HEK293 (cell line): ENCODE data around the gene JAML.

ENCODE experiments used
- BCL11B ChIP-seq: fragments of 450-650 bp; formaldehyde crosslinking; IDR thresholded peaks from 2 replicates; pipeline ENCODE4 v1.5.1; 2016; ENCODE audit warnings: low read depth, missing biosample characterization, missing genetic modification characterization
- EGR2 ChIP-seq: fragments of 450-650 bp; formaldehyde crosslinking; IDR thresholded peaks from 2 replicates; pipeline ENCODE4 v1.5.1; 2016; ENCODE audit warnings: low read depth, missing biosample characterization, missing genetic modification characterization
- GLIS1 ChIP-seq: fragments of 450-650 bp; formaldehyde crosslinking; IDR thresholded peaks from 2 replicates; pipeline ENCODE4 v1.5.1; 2016; ENCODE audit warnings: missing biosample characterization, missing genetic modification characterization
- GLIS2 ChIP-seq: fragments of 450-650 bp; formaldehyde crosslinking; IDR thresholded peaks from 2 replicates; pipeline ENCODE4 v1.5.1; 2016; ENCODE audit warnings: missing biosample characterization, missing genetic modification characterization
- MEIS1 ChIP-seq: sonication (generic); formaldehyde crosslinking; IDR thresholded peaks from 2 replicates; pipeline ENCODE4 v1.8.1; 2022; ENCODE audit warnings: missing genetic modification reagents, mild to moderate bottlenecking, borderline replicate concordance
- WT1 ChIP-seq: fragments of 450-650 bp; formaldehyde crosslinking; IDR thresholded peaks from 2 replicates; pipeline ENCODE4 v1.5.1; 2016; ENCODE audit warnings: missing biosample characterization, missing genetic modification characterization
- ZBTB1 ChIP-seq: fragments of 450-650 bp; formaldehyde crosslinking; IDR thresholded peaks from 2 replicates; pipeline ENCODE4 v1.5.1; 2016; ENCODE audit warnings: missing biosample characterization, missing genetic modification characterization
- ZBTB17 ChIP-seq: fragments of 450-650 bp; formaldehyde crosslinking; IDR thresholded peaks from 2 replicates; pipeline ENCODE4 v1.5.1; 2016; ENCODE audit warnings: missing biosample characterization, missing genetic modification characterization
- ZFP3 ChIP-seq: fragments of 450-650 bp; formaldehyde crosslinking; IDR thresholded peaks from 2 replicates; pipeline ENCODE4 v1.5.1; 2016; ENCODE audit warnings: low read depth, missing biosample characterization, missing genetic modification characterization
- ZNF140 ChIP-seq: fragments of 450-650 bp; formaldehyde crosslinking; IDR thresholded peaks from 2 replicates; pipeline ENCODE4 v1.5.1; 2016; ENCODE audit warnings: missing biosample characterization, missing genetic modification characterization
- ZNF155 ChIP-seq: fragments of 450-650 bp; formaldehyde crosslinking; IDR thresholded peaks from 2 replicates; pipeline ENCODE4 v1.5.1; 2016; ENCODE audit warnings: missing biosample characterization, missing genetic modification characterization
- ZNF214 ChIP-seq: fragments of 450-650 bp; formaldehyde crosslinking; IDR thresholded peaks from 2 replicates; pipeline ENCODE4 v1.5.1; 2017; ENCODE audit warnings: missing biosample characterization, mild to moderate bottlenecking, missing genetic modification characterization, borderline replicate concordance
- ZNF311 ChIP-seq: fragments of 450-650 bp; formaldehyde crosslinking; IDR thresholded peaks from 2 replicates; pipeline ENCODE4 v1.5.1; 2017; ENCODE audit warnings: missing biosample characterization, missing genetic modification characterization, borderline replicate concordance
- ZNF404 ChIP-seq: fragments of 450-650 bp; formaldehyde crosslinking; IDR thresholded peaks from 2 replicates; pipeline ENCODE4 v1.5.1; 2017; ENCODE audit warnings: missing biosample characterization, missing genetic modification characterization
- ZNF529 ChIP-seq: fragments of 450-650 bp; formaldehyde crosslinking; IDR thresholded peaks from 2 replicates; pipeline ENCODE4 v1.5.1; 2017; ENCODE audit warnings: missing genetic modification characterization, missing biosample characterization; ENCODE audit not compliant: insufficient replicate concordance
- ZNF558 ChIP-seq: fragments of 450-650 bp; formaldehyde crosslinking; IDR thresholded peaks from 2 replicates; pipeline ENCODE4 v1.5.1; 2016; ENCODE audit warnings: missing biosample characterization, missing genetic modification characterization
- ZNF560 ChIP-seq: fragments of 450-650 bp; formaldehyde crosslinking; IDR thresholded peaks from 2 replicates; pipeline ENCODE4 v1.5.1; 2017; ENCODE audit warnings: missing biosample characterization, missing genetic modification characterization, borderline replicate concordance
- ZNF654 ChIP-seq: fragments of 450-650 bp; formaldehyde crosslinking; IDR thresholded peaks from 2 replicates; pipeline ENCODE4 v1.5.1; 2016; ENCODE audit warnings: low read depth, missing biosample characterization, missing genetic modification characterization
- ZNF768 ChIP-seq: fragments of 450-650 bp; formaldehyde crosslinking; IDR thresholded peaks from 2 replicates; pipeline ENCODE4 v1.5.1; 2018; ENCODE audit warnings: missing biosample characterization, mild to moderate bottlenecking, missing genetic modification characterization
- ZSCAN30 ChIP-seq: fragments of 450-650 bp; IDR thresholded peaks from 2 replicates; pipeline ENCODE4 v1.5.1; 2018; ENCODE audit warnings: missing biosample characterization, mild to moderate bottlenecking, missing genetic modification characterization, moderate library complexity
- TF ChIP-seq, protein P1 (sequence below): fragments of 450-650 bp; formaldehyde crosslinking; IDR thresholded peaks from 2 replicates; pipeline ENCODE4 v1.5.1; 2016; ENCODE audit warnings: missing biosample characterization, missing genetic modification characterization, low read depth
- TF ChIP-seq, protein P2 (sequence below): fragments of 450-650 bp; formaldehyde crosslinking; IDR thresholded peaks from 2 replicates; pipeline ENCODE4 v1.5.1; 2016; ENCODE audit warnings: missing biosample characterization, missing genetic modification characterization
- TF ChIP-seq, protein P3 (sequence below): fragments of 450-650 bp; formaldehyde crosslinking; IDR thresholded peaks from 2 replicates; pipeline ENCODE4 v1.5.1; 2017; ENCODE audit warnings: missing biosample characterization, mild to moderate bottlenecking, missing genetic modification characterization, moderate library complexity
- TF ChIP-seq, protein P4 (sequence below): fragments of 450-650 bp; formaldehyde crosslinking; IDR thresholded peaks from 2 replicates; pipeline ENCODE4 v1.5.1; 2016; ENCODE audit warnings: missing biosample characterization, missing genetic modification characterization
- TF ChIP-seq, protein P5 (sequence below): fragments of 450-650 bp; IDR thresholded peaks from 2 replicates; pipeline ENCODE4 v1.5.1; 2018; ENCODE audit warnings: missing biosample characterization, mild to moderate bottlenecking, missing genetic modification characterization
- TF ChIP-seq, protein P6 (sequence below): fragments of 450-650 bp; formaldehyde crosslinking; IDR thresholded peaks from 2 replicates; pipeline ENCODE4 v1.5.1; 2016; ENCODE audit warnings: missing biosample characterization, missing genetic modification characterization, low read depth
- TF ChIP-seq, protein P7 (sequence below): fragments of 450-650 bp; formaldehyde crosslinking; IDR thresholded peaks from 2 replicates; pipeline ENCODE4 v1.5.1; 2016; ENCODE audit warnings: missing biosample characterization, missing genetic modification characterization

Gene JAML

DNA sequence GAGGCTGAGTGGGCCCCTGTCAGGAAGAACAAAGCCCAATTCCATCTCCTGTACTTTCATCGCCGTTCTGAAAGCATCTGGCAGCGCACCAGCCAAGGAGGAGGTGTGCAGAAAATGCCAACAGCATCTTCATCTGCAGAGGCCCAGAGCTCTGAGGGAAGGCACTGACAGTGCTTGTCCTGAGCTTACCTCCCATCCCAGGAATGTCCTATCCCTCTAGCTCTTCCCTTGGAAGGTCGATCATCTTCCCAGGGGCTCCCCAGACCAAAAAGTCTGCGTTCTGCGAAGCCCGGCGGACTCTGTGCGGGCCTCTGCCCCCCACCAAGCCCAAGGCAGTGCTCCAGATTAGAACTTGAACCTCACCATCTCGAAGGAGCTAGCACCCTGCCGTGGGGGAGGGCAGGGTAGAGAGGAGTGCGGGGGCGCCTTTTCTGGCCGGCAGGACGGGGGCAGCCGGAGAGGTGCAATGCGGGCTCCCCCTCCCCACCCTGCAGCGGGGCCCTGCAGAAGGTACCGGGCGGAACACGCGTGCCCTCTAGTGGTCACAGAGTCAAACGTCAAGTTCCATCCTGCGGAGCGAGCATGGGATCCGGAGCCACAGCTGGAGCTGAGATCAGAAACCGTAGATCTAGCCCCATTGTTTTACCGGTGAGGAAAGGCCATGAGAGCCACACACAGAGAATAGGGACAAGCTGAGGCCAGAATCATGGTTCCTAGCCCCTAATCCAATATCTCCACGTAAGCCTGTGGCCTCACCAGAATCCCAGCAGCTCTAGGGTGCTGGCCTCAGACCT is 53.3 kb downstream of the JAML start (continued):
- TF ChIP-seq, protein P1, sequence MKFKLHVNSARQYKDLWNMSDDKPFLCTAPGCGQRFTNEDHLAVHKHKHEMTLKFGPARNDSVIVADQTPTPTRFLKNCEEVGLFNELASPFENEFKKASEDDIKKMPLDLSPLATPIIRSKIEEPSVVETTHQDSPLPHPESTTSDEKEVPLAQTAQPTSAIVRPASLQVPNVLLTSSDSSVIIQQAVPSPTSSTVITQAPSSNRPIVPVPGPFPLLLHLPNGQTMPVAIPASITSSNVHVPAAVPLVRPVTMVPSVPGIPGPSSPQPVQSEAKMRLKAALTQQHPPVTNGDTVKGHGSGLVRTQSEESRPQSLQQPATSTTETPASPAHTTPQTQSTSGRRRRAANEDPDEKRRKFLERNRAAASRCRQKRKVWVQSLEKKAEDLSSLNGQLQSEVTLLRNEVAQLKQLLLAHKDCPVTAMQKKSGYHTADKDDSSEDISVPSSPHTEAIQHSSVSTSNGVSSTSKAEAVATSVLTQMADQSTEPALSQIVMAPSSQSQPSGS: no peak
- TF ChIP-seq ZNF140 (tag by site-specific recombination) (no peak), GLIS1 (tag by site-specific recombination) (peak; percentile 51; the same call in 1 of the 2 replicates), ZNF155 (tag by site-specific recombination) (no peak), GLIS2 (tag by site-specific recombination) (0 out of 2 replicates have a peak, but pooled peaks have one; percentile 18), ZNF529 (no peak), ZNF311 (tag by site-specific recombination) (no peak), ZSCAN30 (tag by site-specific recombination) (0 out of 2 replicates have a peak, but pooled peaks have one; percentile 23), ZBTB1 (tag by site-specific recombination) (no peak), ZNF214 (tag by site-specific recombination) (no peak), ZFP3 (tag by site-specific recombination) (no peak), EGR2 (tag by site-specific recombination) (0 out of 2 replicates have a peak, but pooled peaks have one; percentile 13), ZNF404 (tag by site-specific recombination) (no peak), MEIS1 (no peak), WT1 (no peak), BCL11B (tag by site-specific recombination) (no peak), ZNF654 (peak; percentile 74), ZBTB17 (tag by site-specific recombination) (peak; percentile 51; the same call in 1 of the 2 replicates), ZNF768 (tag by site-specific recombination) (no peak), ZNF558 (tag by site-specific recombination) (no peak), ZNF560 (no peak)
- TF ChIP-seq, protein P2, sequence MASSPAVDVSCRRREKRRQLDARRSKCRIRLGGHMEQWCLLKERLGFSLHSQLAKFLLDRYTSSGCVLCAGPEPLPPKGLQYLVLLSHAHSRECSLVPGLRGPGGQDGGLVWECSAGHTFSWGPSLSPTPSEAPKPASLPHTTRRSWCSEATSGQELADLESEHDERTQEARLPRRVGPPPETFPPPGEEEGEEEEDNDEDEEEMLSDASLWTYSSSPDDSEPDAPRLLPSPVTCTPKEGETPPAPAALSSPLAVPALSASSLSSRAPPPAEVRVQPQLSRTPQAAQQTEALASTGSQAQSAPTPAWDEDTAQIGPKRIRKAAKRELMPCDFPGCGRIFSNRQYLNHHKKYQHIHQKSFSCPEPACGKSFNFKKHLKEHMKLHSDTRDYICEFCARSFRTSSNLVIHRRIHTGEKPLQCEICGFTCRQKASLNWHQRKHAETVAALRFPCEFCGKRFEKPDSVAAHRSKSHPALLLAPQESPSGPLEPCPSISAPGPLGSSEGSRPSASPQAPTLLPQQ (tag by site-specific recombination): peak; percentile 48
- TF ChIP-seq, protein P3, sequence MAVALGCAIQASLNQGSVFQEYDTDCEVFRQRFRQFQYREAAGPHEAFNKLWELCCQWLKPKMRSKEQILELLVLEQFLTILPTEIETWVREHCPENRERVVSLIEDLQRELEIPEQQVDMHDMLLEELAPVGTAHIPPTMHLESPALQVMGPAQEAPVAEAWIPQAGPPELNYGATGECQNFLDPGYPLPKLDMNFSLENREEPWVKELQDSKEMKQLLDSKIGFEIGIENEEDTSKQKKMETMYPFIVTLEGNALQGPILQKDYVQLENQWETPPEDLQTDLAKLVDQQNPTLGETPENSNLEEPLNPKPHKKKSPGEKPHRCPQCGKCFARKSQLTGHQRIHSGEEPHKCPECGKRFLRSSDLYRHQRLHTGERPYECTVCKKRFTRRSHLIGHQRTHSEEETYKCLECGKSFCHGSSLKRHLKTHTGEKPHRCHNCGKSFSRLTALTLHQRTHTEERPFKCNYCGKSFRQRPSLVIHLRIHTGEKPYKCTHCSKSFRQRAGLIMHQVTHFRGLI: no peak
- TF ChIP-seq, protein P4, sequence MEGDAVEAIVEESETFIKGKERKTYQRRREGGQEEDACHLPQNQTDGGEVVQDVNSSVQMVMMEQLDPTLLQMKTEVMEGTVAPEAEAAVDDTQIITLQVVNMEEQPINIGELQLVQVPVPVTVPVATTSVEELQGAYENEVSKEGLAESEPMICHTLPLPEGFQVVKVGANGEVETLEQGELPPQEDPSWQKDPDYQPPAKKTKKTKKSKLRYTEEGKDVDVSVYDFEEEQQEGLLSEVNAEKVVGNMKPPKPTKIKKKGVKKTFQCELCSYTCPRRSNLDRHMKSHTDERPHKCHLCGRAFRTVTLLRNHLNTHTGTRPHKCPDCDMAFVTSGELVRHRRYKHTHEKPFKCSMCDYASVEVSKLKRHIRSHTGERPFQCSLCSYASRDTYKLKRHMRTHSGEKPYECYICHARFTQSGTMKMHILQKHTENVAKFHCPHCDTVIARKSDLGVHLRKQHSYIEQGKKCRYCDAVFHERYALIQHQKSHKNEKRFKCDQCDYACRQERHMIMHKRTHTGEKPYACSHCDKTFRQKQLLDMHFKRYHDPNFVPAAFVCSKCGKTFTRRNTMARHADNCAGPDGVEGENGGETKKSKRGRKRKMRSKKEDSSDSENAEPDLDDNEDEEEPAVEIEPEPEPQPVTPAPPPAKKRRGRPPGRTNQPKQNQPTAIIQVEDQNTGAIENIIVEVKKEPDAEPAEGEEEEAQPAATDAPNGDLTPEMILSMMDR (tag by site-specific recombination): peak; percentile 80
- TF ChIP-seq, protein P5, sequence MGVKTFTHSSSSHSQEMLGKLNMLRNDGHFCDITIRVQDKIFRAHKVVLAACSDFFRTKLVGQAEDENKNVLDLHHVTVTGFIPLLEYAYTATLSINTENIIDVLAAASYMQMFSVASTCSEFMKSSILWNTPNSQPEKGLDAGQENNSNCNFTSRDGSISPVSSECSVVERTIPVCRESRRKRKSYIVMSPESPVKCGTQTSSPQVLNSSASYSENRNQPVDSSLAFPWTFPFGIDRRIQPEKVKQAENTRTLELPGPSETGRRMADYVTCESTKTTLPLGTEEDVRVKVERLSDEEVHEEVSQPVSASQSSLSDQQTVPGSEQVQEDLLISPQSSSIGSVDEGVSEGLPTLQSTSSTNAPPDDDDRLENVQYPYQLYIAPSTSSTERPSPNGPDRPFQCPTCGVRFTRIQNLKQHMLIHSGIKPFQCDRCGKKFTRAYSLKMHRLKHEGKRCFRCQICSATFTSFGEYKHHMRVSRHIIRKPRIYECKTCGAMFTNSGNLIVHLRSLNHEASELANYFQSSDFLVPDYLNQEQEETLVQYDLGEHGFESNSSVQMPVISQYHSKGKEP (tag by site-specific recombination): no peak
- TF ChIP-seq, protein P6, sequence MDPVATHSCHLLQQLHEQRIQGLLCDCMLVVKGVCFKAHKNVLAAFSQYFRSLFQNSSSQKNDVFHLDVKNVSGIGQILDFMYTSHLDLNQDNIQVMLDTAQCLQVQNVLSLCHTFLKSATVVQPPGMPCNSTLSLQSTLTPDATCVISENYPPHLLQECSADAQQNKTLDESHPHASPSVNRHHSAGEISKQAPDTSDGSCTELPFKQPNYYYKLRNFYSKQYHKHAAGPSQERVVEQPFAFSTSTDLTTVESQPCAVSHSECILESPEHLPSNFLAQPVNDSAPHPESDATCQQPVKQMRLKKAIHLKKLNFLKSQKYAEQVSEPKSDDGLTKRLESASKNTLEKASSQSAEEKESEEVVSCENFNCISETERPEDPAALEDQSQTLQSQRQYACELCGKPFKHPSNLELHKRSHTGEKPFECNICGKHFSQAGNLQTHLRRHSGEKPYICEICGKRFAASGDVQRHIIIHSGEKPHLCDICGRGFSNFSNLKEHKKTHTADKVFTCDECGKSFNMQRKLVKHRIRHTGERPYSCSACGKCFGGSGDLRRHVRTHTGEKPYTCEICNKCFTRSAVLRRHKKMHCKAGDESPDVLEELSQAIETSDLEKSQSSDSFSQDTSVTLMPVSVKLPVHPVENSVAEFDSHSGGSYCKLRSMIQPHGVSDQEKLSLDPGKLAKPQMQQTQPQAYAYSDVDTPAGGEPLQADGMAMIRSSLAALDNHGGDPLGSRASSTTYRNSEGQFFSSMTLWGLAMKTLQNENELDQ (tag by site-specific recombination): no peak
- TF ChIP-seq, protein P7, sequence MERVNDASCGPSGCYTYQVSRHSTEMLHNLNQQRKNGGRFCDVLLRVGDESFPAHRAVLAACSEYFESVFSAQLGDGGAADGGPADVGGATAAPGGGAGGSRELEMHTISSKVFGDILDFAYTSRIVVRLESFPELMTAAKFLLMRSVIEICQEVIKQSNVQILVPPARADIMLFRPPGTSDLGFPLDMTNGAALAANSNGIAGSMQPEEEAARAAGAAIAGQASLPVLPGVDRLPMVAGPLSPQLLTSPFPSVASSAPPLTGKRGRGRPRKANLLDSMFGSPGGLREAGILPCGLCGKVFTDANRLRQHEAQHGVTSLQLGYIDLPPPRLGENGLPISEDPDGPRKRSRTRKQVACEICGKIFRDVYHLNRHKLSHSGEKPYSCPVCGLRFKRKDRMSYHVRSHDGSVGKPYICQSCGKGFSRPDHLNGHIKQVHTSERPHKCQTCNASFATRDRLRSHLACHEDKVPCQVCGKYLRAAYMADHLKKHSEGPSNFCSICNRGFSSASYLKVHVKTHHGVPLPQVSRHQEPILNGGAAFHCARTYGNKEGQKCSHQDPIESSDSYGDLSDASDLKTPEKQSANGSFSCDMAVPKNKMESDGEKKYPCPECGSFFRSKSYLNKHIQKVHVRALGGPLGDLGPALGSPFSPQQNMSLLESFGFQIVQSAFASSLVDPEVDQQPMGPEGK (tag by site-specific recombination): peak; percentile 74
